GM23338 (cell line): ENCODE measurements around the gene FLRT2. TPM values are rescaled to one million over a fixed set of nuclear protein-coding genes. Genes with fewer than 3 reads are reported as not detected.

Experiments
- ATAC-seq: fragments of 200-7000 bp; cut with Tn5 transposase; 3 replicates; pipeline ENCODE4 v1.9.1; 2020
- DNase-seq: peaks from one replicate; pipeline ENCODE4 v3.0.0-alpha.2; 2015; ENCODE audit warnings: low spot score
- H2AFZ ChIP-seq: fragments of 200-600 bp; sonication (generic); 2 replicates; pipeline ENCODE4 v1.8.0; 2016; ENCODE audit warnings: antibody characterized with exemption, mild to moderate bottlenecking, moderate library complexity
- H3F3A ChIP-seq: fragments of 200-600 bp; sonication (generic); replicated peaks from 2 replicates; pipeline ENCODE4 v1.8.0; 2017; ENCODE audit warnings: antibody characterized with exemption, mixed run types, low read depth
- H3K27ac ChIP-seq: fragments of 200-600 bp; sonication (generic); 2 replicates; pipeline ENCODE4 v1.6.1; 2016; ENCODE audit warnings: low read depth
- H3K27me3 ChIP-seq: fragments of 200-600 bp; sonication (generic); 2 replicates; pipeline ENCODE4 v1.8.0; 2016; ENCODE audit warnings: mild to moderate bottlenecking, mixed run types, moderate library complexity; ENCODE audit not compliant: insufficient read depth
- H3K36me3 ChIP-seq: fragments of 200-600 bp; sonication (generic); 2 replicates; pipeline ENCODE4 v1.8.0; 2016; ENCODE audit warnings: mild to moderate bottlenecking; ENCODE audit not compliant: insufficient read depth
- H3K4me1 ChIP-seq: fragments of 200-600 bp; sonication (generic); 2 replicates; pipeline ENCODE4 v1.8.0; 2016; ENCODE audit warnings: mild to moderate bottlenecking, moderate library complexity; ENCODE audit not compliant: insufficient read depth
- H3K4me2 ChIP-seq: fragments of 200-600 bp; sonication (generic); 2 replicates; pipeline ENCODE4 v1.7.1; 2017; ENCODE audit warnings: mixed run types
- H3K4me3 ChIP-seq: fragments of 200-600 bp; sonication (generic); 2 replicates; pipeline ENCODE4 v1.6.1; 2016; ENCODE audit warnings: mixed run types
- H3K79me2 ChIP-seq: fragments of 200-600 bp; sonication (generic); replicated peaks from 2 replicates; pipeline ENCODE4 v1.8.0; 2017; ENCODE audit warnings: mild to moderate bottlenecking; ENCODE audit not compliant: insufficient read depth
- H3K9me2 ChIP-seq: fragments of 200-600 bp; sonication (generic); 2 replicates; pipeline ENCODE4 v1.8.0; 2017; ENCODE audit not compliant: insufficient read depth
- H4K20me1 ChIP-seq: fragments of 200-600 bp; sonication (generic); replicated peaks from 2 replicates; pipeline ENCODE4 v1.8.0; 2017; ENCODE audit warnings: mild to moderate bottlenecking; ENCODE audit not compliant: insufficient read depth
- H3K27ac Mint-ChIP-seq: 2 replicates; pipeline ENCODE4 v1.8.0; 2020; ENCODE audit warnings: inconsistent platforms, mild to moderate bottlenecking, moderate library complexity, mixed read lengths
- H3K27me3 Mint-ChIP-seq: 3 replicates; pipeline ENCODE4 v1.8.0; 2022; ENCODE audit warnings: low read depth, mild to moderate bottlenecking, moderate library complexity, mixed read lengths, inconsistent platforms; ENCODE audit not compliant: insufficient read depth, poor library complexity
- H3K36me3 Mint-ChIP-seq: 3 replicates; pipeline ENCODE4 v1.8.0; 2021; ENCODE audit warnings: low read depth, mild to moderate bottlenecking, inconsistent platforms, moderate library complexity, mixed read lengths
- H3K4me1 Mint-ChIP-seq: 3 replicates; pipeline ENCODE4 v1.8.0; 2020; ENCODE audit warnings: mild to moderate bottlenecking, inconsistent platforms, mixed read lengths
- H3K4me3 Mint-ChIP-seq: 3 replicates; pipeline ENCODE4 v1.8.0; 2021; ENCODE audit warnings: moderate library complexity, mild to moderate bottlenecking, inconsistent platforms, mixed read lengths
- H3K9me3 Mint-ChIP-seq: 3 replicates; pipeline ENCODE4 v1.8.0; 2020; ENCODE audit warnings: moderate library complexity, mild to moderate bottlenecking, inconsistent platforms, mixed read lengths
- CREB1 ChIP-seq: fragments of 250-450 bp; sonication (Bioruptor Pico); IDR thresholded peaks from 2 replicates; pipeline ENCODE4 v1.5.0; 2020; ENCODE audit warnings: low read depth, mild to moderate bottlenecking, moderate library complexity
- EZH2 ChIP-seq: fragments of 200-600 bp; sonication (generic); IDR thresholded peaks from one replicate; pipeline ENCODE4 v1.8.0; 2017; ENCODE audit warnings: antibody characterized with exemption, mild to moderate bottlenecking, low read depth; ENCODE audit not compliant: unreplicated experiment
- EZH2phosphoT487 ChIP-seq: fragments of 200-600 bp; sonication (generic); IDR thresholded peaks from one replicate; pipeline ENCODE4 v1.8.1; 2018; ENCODE audit warnings: antibody characterized with exemption; ENCODE audit not compliant: unreplicated experiment
- JUNB ChIP-seq: IDR thresholded peaks from one replicate; pipeline ENCODE4 v1.6.1; 2016; ENCODE audit warnings: antibody characterized with exemption; ENCODE audit not compliant: unreplicated experiment
- NANOG ChIP-seq: IDR thresholded peaks from 2 replicates; pipeline ENCODE4 v1.6.1; 2016; ENCODE audit warnings: antibody characterized with exemption, borderline replicate concordance
- POLR2AphosphoS5 ChIP-seq: IDR thresholded peaks from 2 replicates; pipeline ENCODE4 v1.6.1; 2016; ENCODE audit warnings: antibody characterized with exemption, low read depth
- STAT1 ChIP-seq: IDR thresholded peaks from one replicate; pipeline ENCODE4 v1.6.1; 2016; ENCODE audit warnings: antibody characterized with exemption; ENCODE audit not compliant: unreplicated experiment
- ZNF114 ChIP-seq: fragments of 250-450 bp; sonication (Bioruptor Pico); IDR thresholded peaks from 2 replicates; pipeline ENCODE4 v1.5.0; 2020; ENCODE audit warnings: mild to moderate bottlenecking, moderate library complexity
- ZNF331 ChIP-seq: fragments of 250-450 bp; sonication (Bioruptor Pico); IDR thresholded peaks from 2 replicates; pipeline ENCODE4 v1.5.0; 2020; ENCODE audit warnings: low read depth, mild to moderate bottlenecking, moderate library complexity
- polyA plus RNA-seq: library from polyadenylated mRNA; unstranded; fragments of >200 nt; fragmentation: Nextera tagmentation; extraction: Ambion mirVana; gene quantifications from 2 replicates; pipeline ENCODE4 v1.2.1, GENCODE V29; 2016
- total RNA-seq: library from RNA; depleted of rRNA; stranded (reverse); fragments of >200 nt; shearing (Covaris generic); gene quantifications from 2 replicates; pipeline ENCODE4 v1.2.3, GENCODE V29; 2014
- TF ChIP-seq, protein P1 (sequence below): IDR thresholded peaks from 2 replicates; pipeline ENCODE4 v1.6.1; 2016; ENCODE audit warnings: antibody characterized with exemption
- TF ChIP-seq, protein P2 (sequence below): IDR thresholded peaks from one replicate; pipeline ENCODE4 v1.6.1; 2018; ENCODE audit warnings: antibody characterized with exemption; ENCODE audit not compliant: unreplicated experiment
- TF ChIP-seq, protein P3 (sequence below): fragments of 250-450 bp; sonication (Bioruptor Pico); IDR thresholded peaks from 2 replicates; pipeline ENCODE4 v1.5.0; 2020; ENCODE audit warnings: mild to moderate bottlenecking, moderate library complexity

FLRT2 gene
- total and polyA plus RNA-seq, 2 experiments from 2014 or later = 4.3 to 7.4 TPM

DNA sequence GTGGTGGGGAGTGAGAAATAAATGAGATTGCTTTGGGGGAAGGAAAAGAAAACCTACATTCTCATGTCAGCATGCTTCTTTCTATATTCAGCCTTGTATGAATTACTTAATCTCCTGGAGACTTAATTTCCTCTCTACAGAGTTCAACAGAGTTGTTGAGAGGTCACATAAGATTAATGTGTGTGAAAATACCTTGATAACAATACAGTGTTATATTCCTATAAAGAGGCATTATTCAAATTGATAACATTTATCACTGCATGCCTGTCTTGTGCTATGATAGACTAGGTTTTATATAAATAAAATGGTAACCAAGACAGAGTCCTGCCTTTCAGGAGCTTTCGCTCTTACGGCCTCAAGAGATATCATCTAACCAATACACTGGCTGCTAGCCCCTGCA, 9.6 kb downstream of the FLRT2 start:
- Histone ChIP-seq H3K4me2 (no peak overlapping the region), H3K27ac (no peak overlapping the region), H3K27me3 (peaks cover 20% of the 10 kb centered on the region), H3K4me1 (peaks cover 39% of the 10 kb centered on the region), H3K36me3 (no peaks in the 10 kb centered on the region), H3K79me2 (peaks cover 37% of the 10 kb centered on the region), H2AFZ (no peak overlapping the region), H3F3A (no peaks in the 10 kb centered on the region), H3K4me3 (no peak overlapping the region), H3K9me2 (peaks cover 5% of the 10 kb centered on the region), H4K20me1 (no peaks in the 10 kb centered on the region)
- ATAC-seq (no peak), DNase-seq (no peak)
- Mint-ChIP-seq H3K4me3 (no peak overlapping the region), H3K36me3 (no peaks in the 10 kb centered on the region), H3K27me3 (peaks cover 17% of the 10 kb centered on the region), H3K9me3 (no peaks in the 10 kb centered on the region), H3K4me1 (peaks cover 44% of the 10 kb centered on the region), H3K27ac (no peak overlapping the region)
- TF ChIP-seq ZNF114 (CRISPR knock-in tag) = no peak

DNA sequence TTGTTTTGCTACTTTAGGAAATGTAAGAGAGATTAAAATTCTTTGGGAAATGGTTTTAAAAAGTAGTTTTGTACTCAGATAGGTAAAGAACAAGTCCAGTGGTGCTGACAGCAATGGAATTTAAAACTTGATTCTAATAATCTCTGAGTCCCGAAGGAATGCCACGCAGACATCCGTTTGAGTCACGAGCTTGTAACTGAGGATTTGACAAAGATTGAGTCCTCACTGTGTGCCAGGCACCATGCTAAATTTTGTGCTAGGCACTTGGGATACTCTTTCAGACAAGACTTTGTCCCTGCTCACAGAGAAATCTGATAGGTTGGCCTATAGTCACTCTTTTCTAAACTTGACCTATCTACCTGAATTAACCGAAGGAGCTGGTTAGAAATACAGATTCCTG, 12.7 kb downstream of the FLRT2 start:
- no peak overlapping the region for H3K4me2 ChIP-seq
- H3K4me1 ChIP-seq = peaks cover 35% of the 10 kb centered on the region
- Mint-ChIP-seq H3K27ac (no peak overlapping the region), H3K27me3 (peaks cover 5% of the 10 kb centered on the region), H3K4me3 (no peak overlapping the region), H3K4me1 (peaks cover 46% of the 10 kb centered on the region), H3K36me3 (no peaks in the 10 kb centered on the region), H3K9me3 (no peaks in the 10 kb centered on the region)
- ATAC-seq = no peak
- H3K4me3 ChIP-seq = no peak overlapping the region
- peaks cover 4% of the 10 kb centered on the region; the same call in 1 of the 2 replicates for H3F3A ChIP-seq
- H3K9me2 ChIP-seq = peaks cover 5% of the 10 kb centered on the region
- no peak overlapping the region for H2AFZ ChIP-seq
- H4K20me1 ChIP-seq = no peaks in the 10 kb centered on the region
- peaks cover 22% of the 10 kb centered on the region for H3K79me2 ChIP-seq
- H3K36me3 ChIP-seq = no peaks in the 10 kb centered on the region
- no peak for DNase-seq
- H3K27me3 ChIP-seq = no peaks in the 10 kb centered on the region
- H3K27ac ChIP-seq = no peak overlapping the region
- no peak for TF ChIP-seq CREB1 (CRISPR knock-in tag)
- TF ChIP-seq JUNB = no peak
- no peak for TF ChIP-seq STAT1
- TF ChIP-seq POLR2AphosphoS5 = no peak
- TF ChIP-seq, protein P1, sequence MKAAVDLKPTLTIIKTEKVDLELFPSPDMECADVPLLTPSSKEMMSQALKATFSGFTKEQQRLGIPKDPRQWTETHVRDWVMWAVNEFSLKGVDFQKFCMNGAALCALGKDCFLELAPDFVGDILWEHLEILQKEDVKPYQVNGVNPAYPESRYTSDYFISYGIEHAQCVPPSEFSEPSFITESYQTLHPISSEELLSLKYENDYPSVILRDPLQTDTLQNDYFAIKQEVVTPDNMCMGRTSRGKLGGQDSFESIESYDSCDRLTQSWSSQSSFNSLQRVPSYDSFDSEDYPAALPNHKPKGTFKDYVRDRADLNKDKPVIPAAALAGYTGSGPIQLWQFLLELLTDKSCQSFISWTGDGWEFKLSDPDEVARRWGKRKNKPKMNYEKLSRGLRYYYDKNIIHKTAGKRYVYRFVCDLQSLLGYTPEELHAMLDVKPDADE = no peak
- no peak for TF ChIP-seq NANOG
- no peak for TF ChIP-seq EZH2
- no peak for TF ChIP-seq ZNF114 (CRISPR knock-in tag)
- no peak for TF ChIP-seq ZNF331 (CRISPR knock-in tag)
- TF ChIP-seq, protein P2, sequence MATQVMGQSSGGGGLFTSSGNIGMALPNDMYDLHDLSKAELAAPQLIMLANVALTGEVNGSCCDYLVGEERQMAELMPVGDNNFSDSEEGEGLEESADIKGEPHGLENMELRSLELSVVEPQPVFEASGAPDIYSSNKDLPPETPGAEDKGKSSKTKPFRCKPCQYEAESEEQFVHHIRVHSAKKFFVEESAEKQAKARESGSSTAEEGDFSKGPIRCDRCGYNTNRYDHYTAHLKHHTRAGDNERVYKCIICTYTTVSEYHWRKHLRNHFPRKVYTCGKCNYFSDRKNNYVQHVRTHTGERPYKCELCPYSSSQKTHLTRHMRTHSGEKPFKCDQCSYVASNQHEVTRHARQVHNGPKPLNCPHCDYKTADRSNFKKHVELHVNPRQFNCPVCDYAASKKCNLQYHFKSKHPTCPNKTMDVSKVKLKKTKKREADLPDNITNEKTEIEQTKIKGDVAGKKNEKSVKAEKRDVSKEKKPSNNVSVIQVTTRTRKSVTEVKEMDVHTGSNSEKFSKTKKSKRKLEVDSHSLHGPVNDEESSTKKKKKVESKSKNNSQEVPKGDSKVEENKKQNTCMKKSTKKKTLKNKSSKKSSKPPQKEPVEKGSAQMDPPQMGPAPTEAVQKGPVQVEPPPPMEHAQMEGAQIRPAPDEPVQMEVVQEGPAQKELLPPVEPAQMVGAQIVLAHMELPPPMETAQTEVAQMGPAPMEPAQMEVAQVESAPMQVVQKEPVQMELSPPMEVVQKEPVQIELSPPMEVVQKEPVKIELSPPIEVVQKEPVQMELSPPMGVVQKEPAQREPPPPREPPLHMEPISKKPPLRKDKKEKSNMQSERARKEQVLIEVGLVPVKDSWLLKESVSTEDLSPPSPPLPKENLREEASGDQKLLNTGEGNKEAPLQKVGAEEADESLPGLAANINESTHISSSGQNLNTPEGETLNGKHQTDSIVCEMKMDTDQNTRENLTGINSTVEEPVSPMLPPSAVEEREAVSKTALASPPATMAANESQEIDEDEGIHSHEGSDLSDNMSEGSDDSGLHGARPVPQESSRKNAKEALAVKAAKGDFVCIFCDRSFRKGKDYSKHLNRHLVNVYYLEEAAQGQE = no peak
- TF ChIP-seq, protein P3, sequence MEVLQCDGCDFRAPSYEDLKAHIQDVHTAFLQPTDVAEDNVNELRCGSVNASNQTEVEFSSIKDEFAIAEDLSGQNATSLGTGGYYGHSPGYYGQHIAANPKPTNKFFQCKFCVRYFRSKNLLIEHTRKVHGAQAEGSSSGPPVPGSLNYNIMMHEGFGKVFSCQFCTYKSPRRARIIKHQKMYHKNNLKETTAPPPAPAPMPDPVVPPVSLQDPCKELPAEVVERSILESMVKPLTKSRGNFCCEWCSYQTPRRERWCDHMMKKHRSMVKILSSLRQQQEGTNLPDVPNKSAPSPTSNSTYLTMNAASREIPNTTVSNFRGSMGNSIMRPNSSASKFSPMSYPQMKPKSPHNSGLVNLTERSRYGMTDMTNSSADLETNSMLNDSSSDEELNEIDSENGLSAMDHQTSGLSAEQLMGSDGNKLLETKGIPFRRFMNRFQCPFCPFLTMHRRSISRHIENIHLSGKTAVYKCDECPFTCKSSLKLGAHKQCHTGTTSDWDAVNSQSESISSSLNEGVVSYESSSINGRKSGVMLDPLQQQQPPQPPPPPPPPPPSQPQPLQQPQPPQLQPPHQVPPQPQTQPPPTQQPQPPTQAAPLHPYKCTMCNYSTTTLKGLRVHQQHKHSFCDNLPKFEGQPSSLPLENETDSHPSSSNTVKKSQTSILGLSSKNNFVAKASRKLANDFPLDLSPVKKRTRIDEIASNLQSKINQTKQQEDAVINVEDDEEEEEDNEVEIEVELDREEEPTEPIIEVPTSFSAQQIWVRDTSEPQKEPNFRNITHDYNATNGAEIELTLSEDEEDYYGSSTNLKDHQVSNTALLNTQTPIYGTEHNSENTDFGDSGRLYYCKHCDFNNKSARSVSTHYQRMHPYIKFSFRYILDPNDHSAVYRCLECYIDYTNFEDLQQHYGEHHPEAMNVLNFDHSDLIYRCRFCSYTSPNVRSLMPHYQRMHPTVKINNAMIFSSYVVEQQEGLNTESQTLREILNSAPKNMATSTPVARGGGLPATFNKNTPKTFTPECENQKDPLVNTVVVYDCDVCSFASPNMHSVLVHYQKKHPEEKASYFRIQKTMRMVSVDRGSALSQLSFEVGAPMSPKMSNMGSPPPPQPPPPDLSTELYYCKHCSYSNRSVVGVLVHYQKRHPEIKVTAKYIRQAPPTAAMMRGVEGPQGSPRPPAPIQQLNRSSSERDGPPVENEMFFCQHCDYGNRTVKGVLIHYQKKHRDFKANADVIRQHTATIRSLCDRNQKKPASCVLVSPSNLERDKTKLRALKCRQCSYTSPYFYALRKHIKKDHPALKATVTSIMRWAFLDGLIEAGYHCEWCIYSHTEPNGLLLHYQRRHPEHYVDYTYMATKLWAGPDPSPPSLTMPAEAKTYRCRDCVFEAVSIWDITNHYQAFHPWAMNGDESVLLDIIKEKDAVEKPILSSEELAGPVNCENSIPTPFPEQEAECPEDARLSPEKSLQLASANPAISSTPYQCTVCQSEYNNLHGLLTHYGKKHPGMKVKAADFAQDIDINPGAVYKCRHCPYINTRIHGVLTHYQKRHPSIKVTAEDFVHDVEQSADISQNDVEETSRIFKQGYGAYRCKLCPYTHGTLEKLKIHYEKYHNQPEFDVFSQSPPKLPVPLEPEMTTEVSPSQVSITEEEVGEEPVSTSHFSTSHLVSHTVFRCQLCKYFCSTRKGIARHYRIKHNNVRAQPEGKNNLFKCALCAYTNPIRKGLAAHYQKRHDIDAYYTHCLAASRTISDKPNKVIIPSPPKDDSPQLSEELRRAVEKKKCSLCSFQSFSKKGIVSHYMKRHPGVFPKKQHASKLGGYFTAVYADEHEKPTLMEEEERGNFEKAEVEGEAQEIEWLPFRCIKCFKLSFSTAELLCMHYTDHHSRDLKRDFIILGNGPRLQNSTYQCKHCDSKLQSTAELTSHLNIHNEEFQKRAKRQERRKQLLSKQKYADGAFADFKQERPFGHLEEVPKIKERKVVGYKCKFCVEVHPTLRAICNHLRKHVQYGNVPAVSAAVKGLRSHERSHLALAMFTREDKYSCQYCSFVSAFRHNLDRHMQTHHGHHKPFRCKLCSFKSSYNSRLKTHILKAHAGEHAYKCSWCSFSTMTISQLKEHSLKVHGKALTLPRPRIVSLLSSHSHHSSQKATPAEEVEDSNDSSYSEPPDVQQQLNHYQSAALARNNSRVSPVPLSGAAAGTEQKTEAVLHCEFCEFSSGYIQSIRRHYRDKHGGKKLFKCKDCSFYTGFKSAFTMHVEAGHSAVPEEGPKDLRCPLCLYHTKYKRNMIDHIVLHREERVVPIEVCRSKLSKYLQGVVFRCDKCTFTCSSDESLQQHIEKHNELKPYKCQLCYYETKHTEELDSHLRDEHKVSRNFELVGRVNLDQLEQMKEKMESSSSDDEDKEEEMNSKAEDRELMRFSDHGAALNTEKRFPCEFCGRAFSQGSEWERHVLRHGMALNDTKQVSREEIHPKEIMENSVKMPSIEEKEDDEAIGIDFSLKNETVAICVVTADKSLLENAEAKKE (CRISPR knock-in tag) = no peak
- no peak for TF ChIP-seq EZH2phosphoT487
